Liver (tissue), 9 donors: ENCODE data around the gene BDKRB2. TPM values are rescaled to one million over a fixed set of nuclear protein-coding genes. Genes with fewer than 3 reads are reported as not detected.

Source experiments
- DNase-seq: peaks from one replicate; pipeline ENCODE4 v3.0.0-alpha.2; 2017; ENCODE audit warnings: low spot score
- H3K27ac ChIP-seq, 2 donors: one replicate each; pipeline ENCODE4 v1.7.0; 2013; ENCODE audit warnings: inconsistent platforms in 2 of 2, low read length in 2 of 2, control low read depth in 1 of 2, low read depth in 1 of 2, mild to moderate bottlenecking in 1 of 2
- H3K27me3 ChIP-seq, 4 donors: one replicate each; pipeline versions ENCODE4 v1.6.1 to v1.7.0; 2013; ENCODE audit warnings: low read length in 3 of 4, inconsistent platforms in 1 of 4, mild to moderate bottlenecking in 1 of 4, moderate library complexity in 1 of 4; ENCODE audit not compliant: control insufficient read depth in 4 of 4, insufficient read depth in 4 of 4
- H3K36me3 ChIP-seq, 4 donors: one replicate each; pipeline versions ENCODE4 v1.6.1 to v1.7.0; 2013; ENCODE audit warnings: low read length in 3 of 4, mild to moderate bottlenecking in 3 of 4, low read depth in 1 of 4, moderate library complexity in 1 of 4; ENCODE audit not compliant: control insufficient read depth in 4 of 4, insufficient read depth in 3 of 4
- H3K4me1 ChIP-seq, 4 donors: one replicate each; pipeline versions ENCODE4 v1.6.1 to v1.7.0; 2013; ENCODE audit warnings: low read length in 3 of 4, mild to moderate bottlenecking in 3 of 4, moderate library complexity in 1 of 4; ENCODE audit not compliant: control insufficient read depth in 4 of 4, insufficient read depth in 4 of 4
- H3K4me3 ChIP-seq, 3 donors: one replicate each; pipeline versions ENCODE4 v1.6.1 to v1.7.0; 2013; ENCODE audit warnings: low read length in 3 of 3, control low read depth in 1 of 3, low read depth in 1 of 3, mild to moderate bottlenecking in 1 of 3
- H3K9ac ChIP-seq, 2 donors: one replicate each; pipeline ENCODE4 v1.7.0; 2013; ENCODE audit warnings: low read length in 2 of 2, mild to moderate bottlenecking in 2 of 2, moderate library complexity in 2 of 2, control low read depth in 1 of 2, low read depth in 1 of 2
- H3K9me3 ChIP-seq, 4 donors: one replicate each; pipeline versions ENCODE4 v1.6.1 to v1.7.0; 2013; ENCODE audit warnings: low read length in 3 of 4; ENCODE audit not compliant: control insufficient read depth in 4 of 4
- EGR1 ChIP-seq, 2 donors: IDR thresholded peaks; 2 replicates each; pipeline ENCODE4 v1.6.1; 2016 to 2018; ENCODE audit warnings: antibody characterized with exemption in 2 of 2, low read depth in 2 of 2
- FOXA1 ChIP-seq: IDR thresholded peaks from 2 replicates; pipeline ENCODE4 v1.6.1; 2016; ENCODE audit warnings: antibody characterized with exemption
- FOXA2 ChIP-seq: IDR thresholded peaks from 2 replicates; pipeline ENCODE4 v1.6.1; 2016; ENCODE audit warnings: antibody characterized with exemption
- GABPA ChIP-seq, 2 donors: IDR thresholded peaks in 1 of 2; conservative IDR thresholded peaks in 1 of 2; 2 replicates each; pipeline ENCODE4 v1.6.1; 2016; ENCODE audit warnings: antibody characterized with exemption in 2 of 2, mild to moderate bottlenecking in 1 of 2, moderate library complexity in 1 of 2
- HNF4A ChIP-seq, 2 donors: conservative IDR thresholded peaks; 2 replicates each; pipeline ENCODE4 v1.6.1; 2016; ENCODE audit warnings: antibody characterized with exemption in 2 of 2, mild to moderate bottlenecking in 2 of 2
- HNF4G ChIP-seq: IDR thresholded peaks from 2 replicates; pipeline ENCODE4 v1.6.1; 2016; ENCODE audit warnings: antibody characterized with exemption
- JUND ChIP-seq, 2 donors: IDR thresholded peaks; 2 replicates each; pipeline ENCODE4 v1.6.1; 2016; ENCODE audit warnings: antibody characterized with exemption in 2 of 2
- NR2F2 ChIP-seq: IDR thresholded peaks from 2 replicates; pipeline ENCODE4 v1.6.1; 2016; ENCODE audit warnings: antibody characterized with exemption
- RAD21 ChIP-seq, 2 donors: IDR thresholded peaks; 2 replicates each; pipeline ENCODE4 v1.6.1; 2016; ENCODE audit warnings: antibody characterized with exemption in 2 of 2, mild to moderate bottlenecking in 2 of 2
- RXRA ChIP-seq, 2 donors: IDR thresholded peaks; 2 replicates each; pipeline ENCODE4 v1.6.1; 2017 to 2018; ENCODE audit warnings: antibody characterized with exemption in 2 of 2, mild to moderate bottlenecking in 1 of 2
- SP1 ChIP-seq: IDR thresholded peaks from 2 replicates; pipeline ENCODE4 v1.6.1; 2018; ENCODE audit warnings: antibody characterized with exemption, mild to moderate bottlenecking
- TAF1 ChIP-seq: conservative IDR thresholded peaks from 2 replicates; pipeline ENCODE4 v1.6.1; 2016; ENCODE audit warnings: antibody characterized with exemption, mild to moderate bottlenecking
- YY1 ChIP-seq: IDR thresholded peaks from 2 replicates; pipeline ENCODE4 v1.6.1; 2016; ENCODE audit warnings: antibody characterized with exemption, mild to moderate bottlenecking
- WGBS: extraction: QIAGEN DNeasy Blood & Tissue Kit; methylation state at CpG from one replicate; pipeline ENCODE4 v1.1.7; 2013; 5-methylcytosine and 5-hydroxymethylcytosine counted together
- polyA plus RNA-seq, 2 donors: library from polyadenylated mRNA; stranded (reverse) in 1 of 2; unstranded in 1 of 2; fragments of 200-250 nt in 1 of 2; fragments of >200 nt in 1 of 2; fragmentation: Nextera tagmentation in 1 of 2; extraction: Ambion mirVana in 1 of 2; gene quantifications; one replicate each; pipeline versions ENCODE4 v1.2.1 to v1.2.3, GENCODE V29; 2013 to 2015
- total RNA-seq, 2 donors: library from RNA; depleted of rRNA; stranded (reverse); fragments of >200 nt; gene quantifications; one replicate each; pipeline ENCODE4 v1.2.3, GENCODE V29; 2014
- TF ChIP-seq, protein P1 (sequence below): IDR thresholded peaks from 2 replicates; pipeline ENCODE4 v1.6.1; 2016; ENCODE audit warnings: antibody characterized with exemption, mild to moderate bottlenecking
- TF ChIP-seq, protein P2 (sequence below): IDR thresholded peaks from 2 replicates; pipeline ENCODE4 v1.6.1; 2016; ENCODE audit warnings: antibody characterized with exemption
- TF ChIP-seq, protein P3 (sequence below): fragments of 150-350 bp; IDR thresholded peaks from 2 replicates; pipeline ENCODE4 v1.5.1; 2017; ENCODE audit warnings: improper control_type of control experiment, low read depth, low read length; ENCODE audit not compliant: missing input control
- TF ChIP-seq, protein P4 (sequence below): IDR thresholded peaks from 2 replicates; pipeline ENCODE4 v1.6.1; 2016; ENCODE audit warnings: antibody characterized with exemption
- TF ChIP-seq, protein P5 (sequence below): IDR thresholded peaks from 2 replicates; pipeline ENCODE4 v1.6.1; 2016; ENCODE audit warnings: antibody characterized with exemption
- donor health status: healthy.
- donor health status: healthy.
- donor health status: healthy.
- donor health status: healthy.
- donor health status: healthy.

Gene BDKRB2
- total and polyA plus RNA-seq, 4 donors: 0.10 to 0.25 (median 0.17) TPM

DNA sequence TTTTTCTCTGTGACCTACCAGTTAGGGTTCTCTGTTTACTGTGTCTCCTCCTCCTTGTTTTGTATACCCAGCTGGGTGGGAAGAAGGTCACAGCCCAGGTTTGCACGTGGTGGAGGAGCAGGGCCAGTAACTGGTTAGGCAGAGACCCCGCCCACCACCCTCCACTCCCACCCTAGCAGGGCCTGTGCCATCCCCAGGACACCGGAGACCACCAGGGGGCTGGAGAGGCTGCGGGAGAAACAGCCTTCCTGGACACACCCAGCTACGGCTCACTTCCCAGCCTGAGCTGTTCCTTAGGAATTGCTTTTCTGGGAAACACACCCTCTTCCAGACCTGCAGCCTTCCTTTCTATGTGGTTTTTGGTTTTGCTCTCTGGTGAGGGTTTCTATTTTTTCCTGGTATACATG, 21.1 kb downstream of the BDKRB2 start:
- Histone ChIP-seq H3K27me3 (no peaks in the 10 kb centered on the region), H3K9me3 (no peaks in the 10 kb centered on the region), H3K4me1 (no peaks in the 10 kb centered on the region), H3K9ac (no peak overlapping the region), H3K36me3 (no peaks in the 10 kb centered on the region), H3K4me3 (no peak overlapping the region), H3K27ac (no peak overlapping the region)
- 50% methylated on average over 5 of the region's 5 CpGs for WGBS
- TF ChIP-seq FOXA2 (no peak), TAF1 (no peak), RXRA (IDR thresholded peaks at IDR 0.05) (no peak), EGR1 (IDR thresholded peaks at IDR 0.05; ENCODE audit: low read depth in 2 of 2) (no peak), FOXA1 (no peak), YY1 (no peak), RAD21 (IDR thresholded peaks at IDR 0.05) (no peak), HNF4G (no peak), SP1 (no peak), HNF4A (conservative IDR thresholded peaks at IDR 0.05) (no peak)
- TF ChIP-seq, protein P1, sequence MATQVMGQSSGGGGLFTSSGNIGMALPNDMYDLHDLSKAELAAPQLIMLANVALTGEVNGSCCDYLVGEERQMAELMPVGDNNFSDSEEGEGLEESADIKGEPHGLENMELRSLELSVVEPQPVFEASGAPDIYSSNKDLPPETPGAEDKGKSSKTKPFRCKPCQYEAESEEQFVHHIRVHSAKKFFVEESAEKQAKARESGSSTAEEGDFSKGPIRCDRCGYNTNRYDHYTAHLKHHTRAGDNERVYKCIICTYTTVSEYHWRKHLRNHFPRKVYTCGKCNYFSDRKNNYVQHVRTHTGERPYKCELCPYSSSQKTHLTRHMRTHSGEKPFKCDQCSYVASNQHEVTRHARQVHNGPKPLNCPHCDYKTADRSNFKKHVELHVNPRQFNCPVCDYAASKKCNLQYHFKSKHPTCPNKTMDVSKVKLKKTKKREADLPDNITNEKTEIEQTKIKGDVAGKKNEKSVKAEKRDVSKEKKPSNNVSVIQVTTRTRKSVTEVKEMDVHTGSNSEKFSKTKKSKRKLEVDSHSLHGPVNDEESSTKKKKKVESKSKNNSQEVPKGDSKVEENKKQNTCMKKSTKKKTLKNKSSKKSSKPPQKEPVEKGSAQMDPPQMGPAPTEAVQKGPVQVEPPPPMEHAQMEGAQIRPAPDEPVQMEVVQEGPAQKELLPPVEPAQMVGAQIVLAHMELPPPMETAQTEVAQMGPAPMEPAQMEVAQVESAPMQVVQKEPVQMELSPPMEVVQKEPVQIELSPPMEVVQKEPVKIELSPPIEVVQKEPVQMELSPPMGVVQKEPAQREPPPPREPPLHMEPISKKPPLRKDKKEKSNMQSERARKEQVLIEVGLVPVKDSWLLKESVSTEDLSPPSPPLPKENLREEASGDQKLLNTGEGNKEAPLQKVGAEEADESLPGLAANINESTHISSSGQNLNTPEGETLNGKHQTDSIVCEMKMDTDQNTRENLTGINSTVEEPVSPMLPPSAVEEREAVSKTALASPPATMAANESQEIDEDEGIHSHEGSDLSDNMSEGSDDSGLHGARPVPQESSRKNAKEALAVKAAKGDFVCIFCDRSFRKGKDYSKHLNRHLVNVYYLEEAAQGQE: no peak
- TF ChIP-seq, protein P2, sequence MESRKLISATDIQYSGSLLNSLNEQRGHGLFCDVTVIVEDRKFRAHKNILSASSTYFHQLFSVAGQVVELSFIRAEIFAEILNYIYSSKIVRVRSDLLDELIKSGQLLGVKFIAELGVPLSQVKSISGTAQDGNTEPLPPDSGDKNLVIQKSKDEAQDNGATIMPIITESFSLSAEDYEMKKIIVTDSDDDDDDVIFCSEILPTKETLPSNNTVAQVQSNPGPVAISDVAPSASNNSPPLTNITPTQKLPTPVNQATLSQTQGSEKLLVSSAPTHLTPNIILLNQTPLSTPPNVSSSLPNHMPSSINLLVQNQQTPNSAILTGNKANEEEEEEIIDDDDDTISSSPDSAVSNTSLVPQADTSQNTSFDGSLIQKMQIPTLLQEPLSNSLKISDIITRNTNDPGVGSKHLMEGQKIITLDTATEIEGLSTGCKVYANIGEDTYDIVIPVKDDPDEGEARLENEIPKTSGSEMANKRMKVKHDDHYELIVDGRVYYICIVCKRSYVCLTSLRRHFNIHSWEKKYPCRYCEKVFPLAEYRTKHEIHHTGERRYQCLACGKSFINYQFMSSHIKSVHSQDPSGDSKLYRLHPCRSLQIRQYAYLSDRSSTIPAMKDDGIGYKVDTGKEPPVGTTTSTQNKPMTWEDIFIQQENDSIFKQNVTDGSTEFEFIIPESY: no peak
- TF ChIP-seq, protein P3, sequence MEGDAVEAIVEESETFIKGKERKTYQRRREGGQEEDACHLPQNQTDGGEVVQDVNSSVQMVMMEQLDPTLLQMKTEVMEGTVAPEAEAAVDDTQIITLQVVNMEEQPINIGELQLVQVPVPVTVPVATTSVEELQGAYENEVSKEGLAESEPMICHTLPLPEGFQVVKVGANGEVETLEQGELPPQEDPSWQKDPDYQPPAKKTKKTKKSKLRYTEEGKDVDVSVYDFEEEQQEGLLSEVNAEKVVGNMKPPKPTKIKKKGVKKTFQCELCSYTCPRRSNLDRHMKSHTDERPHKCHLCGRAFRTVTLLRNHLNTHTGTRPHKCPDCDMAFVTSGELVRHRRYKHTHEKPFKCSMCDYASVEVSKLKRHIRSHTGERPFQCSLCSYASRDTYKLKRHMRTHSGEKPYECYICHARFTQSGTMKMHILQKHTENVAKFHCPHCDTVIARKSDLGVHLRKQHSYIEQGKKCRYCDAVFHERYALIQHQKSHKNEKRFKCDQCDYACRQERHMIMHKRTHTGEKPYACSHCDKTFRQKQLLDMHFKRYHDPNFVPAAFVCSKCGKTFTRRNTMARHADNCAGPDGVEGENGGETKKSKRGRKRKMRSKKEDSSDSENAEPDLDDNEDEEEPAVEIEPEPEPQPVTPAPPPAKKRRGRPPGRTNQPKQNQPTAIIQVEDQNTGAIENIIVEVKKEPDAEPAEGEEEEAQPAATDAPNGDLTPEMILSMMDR: no peak
- TF ChIP-seq, protein P4, sequence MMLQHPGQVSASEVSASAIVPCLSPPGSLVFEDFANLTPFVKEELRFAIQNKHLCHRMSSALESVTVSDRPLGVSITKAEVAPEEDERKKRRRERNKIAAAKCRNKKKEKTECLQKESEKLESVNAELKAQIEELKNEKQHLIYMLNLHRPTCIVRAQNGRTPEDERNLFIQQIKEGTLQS: no peak
- DNase-seq: no peak

DNA sequence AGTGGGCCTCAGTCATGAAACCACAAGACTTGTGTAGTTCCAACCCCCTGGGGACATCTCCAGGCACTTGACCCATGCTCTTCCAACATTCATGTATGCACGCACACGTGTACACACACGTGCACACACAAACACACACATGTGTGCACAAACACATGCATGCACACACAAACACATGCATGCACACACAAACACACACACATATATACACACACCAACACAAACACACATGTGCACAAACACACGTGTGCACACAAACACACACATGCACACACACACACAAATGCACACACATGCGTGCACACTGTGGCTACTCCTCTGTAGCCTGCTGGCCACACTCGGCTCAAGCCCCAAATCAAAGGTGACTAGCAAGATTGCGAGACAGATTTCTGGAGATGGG, 22.8 kb downstream of the BDKRB2 start:
- Histone ChIP-seq H3K4me3 (no peak overlapping the region), H3K27ac (no peak overlapping the region), H3K4me1 (no peaks in the 10 kb centered on the region), H3K9ac (no peak overlapping the region), H3K36me3 (no peaks in the 10 kb centered on the region), H3K27me3 (no peaks in the 10 kb centered on the region), H3K9me3 (no peaks in the 10 kb centered on the region)
- 94% methylated on average over 7 of the region's 7 CpGs for WGBS
- DNase-seq: no peak
- TF ChIP-seq FOXA1: no peak
- TF ChIP-seq RXRA (IDR thresholded peaks at IDR 0.05): no peak
- TF ChIP-seq HNF4G: no peak
- TF ChIP-seq, protein P1: no peak
- TF ChIP-seq, protein P5, sequence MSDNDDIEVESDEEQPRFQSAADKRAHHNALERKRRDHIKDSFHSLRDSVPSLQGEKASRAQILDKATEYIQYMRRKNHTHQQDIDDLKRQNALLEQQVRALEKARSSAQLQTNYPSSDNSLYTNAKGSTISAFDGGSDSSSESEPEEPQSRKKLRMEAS: no peak
- no peak for TF ChIP-seq NR2F2
- no peak for TF ChIP-seq SP1
- TF ChIP-seq RAD21 (IDR thresholded peaks at IDR 0.05): no peak
- no peak for TF ChIP-seq GABPA (IDR thresholded peaks at IDR 0.05 in 1 of 2, conservative IDR thresholded peaks at IDR 0.05 in 1 of 2)
- TF ChIP-seq, protein P3: no peak
- TF ChIP-seq JUND (IDR thresholded peaks at IDR 0.05): no peak
- TF ChIP-seq, protein P4: no peak
